Measurements from ENCODE around the gene NKAIN2.
"Not testable (repeated sequence)": the region's sequence is repeated elsewhere in the genome, so short reads cannot be mapped to it uniquely, and the experiment has no call there.

The NKAIN2 gene

DNA sequence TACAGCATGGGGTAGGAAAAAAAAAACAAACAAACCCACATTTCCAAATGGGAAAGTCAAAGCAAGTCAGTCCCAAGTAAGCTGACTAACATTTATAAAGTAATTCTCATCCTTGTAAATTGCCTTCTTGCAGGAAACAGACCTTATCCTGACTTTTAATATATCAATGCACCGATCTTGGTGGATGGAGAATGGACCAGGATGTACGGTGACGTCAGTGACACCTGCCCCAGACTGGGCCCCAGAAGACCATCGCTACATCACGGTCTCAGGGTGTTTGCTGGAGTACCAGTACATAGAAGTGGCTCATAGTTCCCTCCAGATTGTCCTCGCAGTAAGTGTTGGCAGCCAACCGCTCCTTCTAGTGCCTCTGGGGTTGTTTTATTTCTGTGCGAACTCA lies 854.4 kb downstream of the NKAIN2 start:
- no peak for DNase-seq

- no peak for DNase-seq
Measured at GRCh38 chr6:124659427-124659826, 855.8 kb downstream of the NKAIN2 start.

- no peak for DNase-seq
Measured at GRCh38 chr6:124660185-124660584, 856.5 kb downstream of the NKAIN2 start.

DNA sequence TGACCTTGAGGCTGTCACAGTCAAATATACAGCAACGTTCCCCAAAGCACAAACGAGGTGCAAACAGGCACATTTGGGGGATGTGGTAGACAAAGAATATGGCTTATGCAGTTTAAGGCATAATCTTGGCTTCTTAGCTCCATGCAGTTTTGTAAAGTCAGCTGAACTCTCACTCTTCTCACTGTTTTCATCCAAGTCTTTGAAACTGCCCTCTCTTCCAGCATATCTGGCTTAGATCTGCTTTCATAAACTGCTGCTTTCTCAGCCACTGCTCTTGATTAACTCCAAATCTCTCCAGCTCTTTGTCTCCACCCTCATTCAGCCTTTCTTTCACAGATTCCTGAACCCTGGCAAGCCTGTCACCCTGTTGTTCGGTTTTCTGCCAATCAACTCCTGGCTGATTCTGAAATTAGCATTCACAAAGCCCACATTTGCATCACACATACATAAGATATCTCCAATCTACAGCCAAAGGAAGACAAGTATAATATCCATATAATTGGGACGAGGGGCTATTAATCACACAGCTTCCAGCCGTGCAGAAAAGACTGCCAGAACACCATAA lies 857.5 kb downstream of the NKAIN2 start:
- DNase-seq, result no peak

DNA sequence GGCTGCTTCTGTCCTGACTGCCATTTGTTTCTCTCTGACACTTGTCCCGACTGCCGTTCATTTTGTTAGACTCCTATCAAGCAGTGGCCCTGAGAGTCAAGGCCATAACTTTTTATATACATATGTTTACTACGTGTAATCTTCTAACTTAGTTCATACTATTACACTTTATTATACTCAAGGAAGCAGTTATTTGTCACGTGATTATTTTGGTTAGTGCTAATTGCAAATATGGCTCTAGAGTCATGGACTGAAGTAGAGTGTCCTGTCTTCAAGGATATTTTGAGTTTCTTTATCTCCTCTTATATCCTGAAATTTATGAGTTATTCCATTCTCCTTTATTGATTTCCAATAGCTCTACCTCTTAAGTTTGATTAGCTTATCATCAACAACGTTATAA lies 864.4 kb downstream of the NKAIN2 start:
- DNase-seq, result no peak

GRCh38 chr6:124669713-124670480 lies 866.2 kb downstream of the NKAIN2 start:
- no peak for DNase-seq

GRCh38 chr6:124670801-124671200 lies 867.1 kb downstream of the NKAIN2 start:
- DNase-seq, result no peak

GRCh38 chr6:124671324-124671723 lies 867.7 kb downstream of the NKAIN2 start:
- DNase-seq, result no peak

DNA sequence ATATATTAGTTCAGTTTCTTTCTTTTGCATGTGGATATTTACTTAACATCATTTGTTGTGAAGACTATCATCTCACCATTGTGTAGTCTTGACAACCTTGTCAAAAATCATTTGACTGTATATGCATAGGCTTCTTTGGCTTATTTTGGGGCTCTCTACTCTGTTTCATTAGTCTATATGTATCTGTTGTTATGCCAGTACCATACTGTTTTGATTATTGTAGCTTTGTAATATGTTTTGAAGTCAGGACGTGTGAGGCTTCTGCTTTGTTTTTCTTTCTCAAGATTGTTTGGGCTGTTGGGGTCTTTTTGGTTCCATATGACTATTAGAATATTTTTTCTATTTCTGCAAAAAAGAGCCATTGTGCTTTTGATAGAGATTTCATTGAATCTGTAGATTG lies 870.4 kb downstream of the NKAIN2 start:
- DNase-seq, result no peak

DNA sequence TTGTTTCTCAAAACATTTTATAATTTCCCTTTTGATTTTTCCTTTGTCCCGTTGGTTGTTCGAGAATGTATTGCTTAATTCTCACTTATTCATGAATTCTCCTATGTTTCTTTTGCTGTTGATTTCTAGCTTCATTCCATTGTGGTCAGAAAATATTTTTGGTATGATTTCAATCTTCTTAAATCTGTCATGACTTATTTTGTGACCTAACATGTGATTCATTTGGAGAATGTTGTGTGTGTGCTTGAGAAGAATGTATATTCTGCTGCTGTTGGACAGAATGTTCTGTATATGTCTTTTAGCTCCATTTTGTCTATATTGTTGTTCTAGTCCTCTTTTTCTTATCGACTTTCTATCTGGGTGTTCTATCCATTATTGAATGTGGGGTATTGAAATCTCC lies 872.4 kb downstream of the NKAIN2 start:
- no peak for DNase-seq

DNA sequence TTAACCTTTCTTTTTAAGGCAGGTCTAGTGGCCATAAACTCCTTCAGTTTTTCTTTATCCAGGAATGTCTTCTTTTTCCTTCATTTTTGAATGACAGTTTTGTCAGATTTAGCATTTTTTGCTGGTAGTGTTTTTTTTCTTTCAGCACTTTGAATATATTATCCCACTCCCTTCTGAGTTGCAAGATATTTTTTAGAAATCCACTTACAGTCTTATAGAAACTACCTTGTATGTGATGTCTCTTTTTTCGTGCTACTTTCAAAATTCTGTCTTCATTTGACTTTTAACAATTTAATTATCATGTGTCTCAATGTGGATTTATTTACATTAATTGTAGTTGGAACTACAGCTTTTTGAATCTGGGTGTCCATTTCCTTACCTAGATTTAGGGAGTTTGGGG lies 874.2 kb downstream of the NKAIN2 start:
- no peak for DNase-seq

DNA sequence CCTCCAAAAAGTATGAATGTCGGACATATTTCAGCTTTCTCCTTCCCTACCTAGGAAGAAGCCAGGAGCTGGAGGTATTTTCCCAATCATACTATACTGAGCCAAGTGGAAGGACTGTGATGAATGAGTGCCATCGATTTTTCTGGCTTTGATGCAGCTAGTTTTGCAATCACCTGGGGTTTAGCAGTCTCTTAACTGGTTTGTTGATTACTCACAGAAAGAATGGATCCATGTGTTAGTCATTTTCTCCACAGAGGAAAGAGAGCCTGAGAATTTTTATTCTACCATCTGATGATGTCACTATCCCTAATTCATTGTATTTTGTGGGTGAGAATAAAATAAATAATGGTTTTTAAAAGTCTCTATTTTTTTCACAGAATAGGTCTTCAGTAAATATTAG lies 875.7 kb downstream of the NKAIN2 start:
- DNase-seq, result no peak

DNA sequence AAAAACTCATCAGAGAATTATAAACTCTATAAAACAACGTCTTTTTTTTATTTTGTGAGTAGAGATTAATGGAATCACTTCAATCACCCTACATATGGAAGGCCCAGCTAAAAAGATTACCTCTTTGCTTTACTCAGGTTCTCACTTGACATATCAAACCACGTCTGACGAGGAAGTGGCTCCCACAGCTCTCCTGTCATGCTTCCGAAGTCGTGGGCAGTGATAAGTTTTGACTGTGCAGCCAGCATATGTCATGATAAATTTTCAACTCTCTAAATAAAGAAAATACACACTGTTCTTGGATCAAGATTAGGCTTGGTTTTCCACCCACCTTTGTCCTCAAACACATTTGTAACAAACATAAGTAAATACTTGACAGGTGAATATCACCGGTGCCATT lies 879.1 kb downstream of the NKAIN2 start:
- DNase-seq, result no peak

DNA sequence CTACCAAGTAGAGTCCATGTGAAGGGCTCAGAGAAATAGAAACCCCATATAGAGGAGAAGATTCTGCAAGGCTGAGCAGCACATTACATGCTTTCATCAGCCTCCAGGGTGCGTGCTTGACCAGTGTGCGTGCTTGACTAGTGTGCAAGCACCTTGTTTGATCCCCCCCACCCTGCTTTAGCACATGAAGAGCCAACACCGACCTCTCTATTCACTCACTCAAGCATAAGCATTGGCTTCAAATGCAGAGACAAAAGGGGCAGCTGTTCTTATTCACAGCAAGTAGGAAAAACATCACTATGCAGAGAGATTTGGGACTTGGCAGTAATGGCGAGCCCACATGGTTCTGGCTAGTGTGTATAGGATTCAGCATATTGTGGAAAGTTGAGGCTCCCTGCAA lies 879.8 kb downstream of the NKAIN2 start:
- DNase-seq, result no peak

GRCh38 chr6:124684621-124685020 lies 881.0 kb downstream of the NKAIN2 start:
- no peak for DNase-seq

DNA sequence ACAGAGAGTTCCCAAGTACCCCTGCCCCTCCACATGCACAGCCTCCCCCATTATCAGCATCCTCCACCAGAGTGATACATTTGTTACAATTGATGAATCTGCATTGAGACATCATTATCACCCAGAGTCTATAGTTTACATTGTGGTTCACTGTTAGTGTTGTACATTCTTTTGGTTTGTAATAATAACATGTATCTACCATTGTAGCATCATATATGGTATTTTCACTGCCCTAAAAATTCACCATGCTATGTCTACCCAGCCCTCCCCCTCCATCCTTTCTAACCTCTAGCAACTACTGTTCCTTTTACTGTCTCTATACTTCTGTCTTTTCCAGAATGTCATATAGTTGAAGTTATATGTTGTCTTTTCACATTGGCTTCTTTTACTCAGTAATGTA lies 884.7 kb downstream of the NKAIN2 start:
- no peak for DNase-seq

GRCh38 chr6:124694139-124694705 lies 890.6 kb downstream of the NKAIN2 start:
- DNase-seq, result peak; percentile 75

DNA sequence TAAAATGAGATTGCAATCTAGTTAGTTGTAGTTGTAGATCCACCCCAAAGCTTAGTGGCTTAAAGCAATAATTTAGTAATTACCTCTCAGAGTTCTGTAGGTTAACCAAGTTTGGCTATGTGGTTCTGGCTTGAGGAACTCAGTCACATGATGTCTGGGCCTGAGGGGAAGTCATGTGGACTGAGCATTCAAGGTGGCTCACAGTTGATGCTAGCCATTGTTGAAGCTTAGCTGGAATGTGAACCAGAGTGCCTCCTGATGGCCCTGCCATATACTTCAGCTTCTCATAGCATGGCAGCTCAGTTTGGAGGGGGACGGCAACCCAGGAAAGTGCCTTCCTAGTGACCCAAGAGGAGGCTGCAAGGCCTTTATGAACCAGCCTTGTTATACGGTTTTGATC lies 895.4 kb downstream of the NKAIN2 start:
- no peak for DNase-seq

DNA sequence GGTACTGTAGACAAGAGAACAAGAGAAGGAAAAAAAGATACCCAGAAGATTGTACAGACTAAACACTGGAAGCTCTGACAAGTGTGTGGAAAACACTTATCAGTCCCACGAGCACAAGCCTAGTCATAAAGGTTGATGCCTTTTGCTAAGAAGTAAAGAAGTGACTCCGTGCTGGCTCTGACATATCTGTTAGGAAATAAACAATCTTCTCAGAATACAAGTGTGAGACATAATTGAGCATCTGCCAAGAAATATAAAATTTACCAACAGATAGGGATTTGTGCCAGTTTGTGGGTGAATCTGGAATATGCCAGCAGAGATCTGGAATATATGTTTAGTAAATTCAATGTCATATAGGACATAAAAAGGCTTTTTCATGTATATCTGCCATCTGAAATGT lies 899.9 kb downstream of the NKAIN2 start:
- no peak for DNase-seq

GRCh38 chr6:124712532-124712931 lies 908.9 kb downstream of the NKAIN2 start:
- not testable (repeated sequence) for DNase-seq

DNA sequence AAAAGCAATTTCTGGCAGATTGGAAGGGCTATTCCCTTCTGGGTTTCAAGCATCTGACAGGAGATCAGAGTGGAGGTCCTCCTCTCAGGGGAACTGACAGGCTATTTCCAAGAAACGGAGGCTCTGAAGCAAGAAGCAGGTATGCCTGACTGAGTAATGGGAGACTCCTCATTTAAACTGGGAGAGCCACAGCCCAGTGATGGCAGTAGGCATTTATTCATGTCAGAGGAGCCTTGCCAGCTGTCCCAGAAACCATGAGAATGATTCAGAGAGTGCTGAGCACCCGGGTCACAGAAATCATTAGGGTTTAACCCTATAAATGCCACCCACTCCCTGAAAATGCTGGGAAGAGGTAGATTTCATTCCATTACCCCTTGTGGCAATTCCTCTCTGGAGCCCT lies 911.1 kb downstream of the NKAIN2 start:
- no peak for DNase-seq

GRCh38 chr6:124719913-124720312 lies 916.2 kb downstream of the NKAIN2 start:
- no peak for DNase-seq

DNA sequence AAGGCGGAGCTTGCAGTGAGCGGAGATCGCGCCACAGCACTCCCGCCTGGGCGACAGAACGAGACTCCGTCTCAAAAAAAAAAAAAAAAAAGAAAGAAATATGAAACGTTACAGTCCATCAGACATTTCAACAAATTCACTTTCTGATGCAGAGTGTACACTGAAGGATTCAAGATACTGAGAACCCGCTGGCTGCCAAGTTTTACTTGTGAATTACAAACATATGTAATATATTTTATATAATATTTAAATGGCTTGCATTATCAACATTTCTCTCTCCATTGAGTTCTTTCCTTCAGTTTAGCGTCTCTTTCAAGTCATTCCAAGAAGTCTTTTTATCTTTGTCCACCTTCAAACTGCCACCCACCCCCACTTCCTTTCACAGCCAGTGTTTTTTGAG lies 917.7 kb downstream of the NKAIN2 start:
- DNase-seq, result no peak

GRCh38 chr6:124722141-124722878 lies 918.6 kb downstream of the NKAIN2 start:
- DNase-seq, result no peak

Data from NCI-H2029 (cell line).